ENCODE measurements around the gene C16orf86.

C16orf86 gene

GRCh38 chr16:67658849-67659674, 7.6 kb upstream of the C16orf86 start:
- peak overlapping the region; percentile 94 for H3K4me2 ChIP-seq (ENCODE audit: low read length)
- H3K27ac ChIP-seq (ENCODE audit: low read depth, low read length): peak overlapping the region; percentile 79
- H3K36me3 ChIP-seq (ENCODE audit: control insufficient read depth, low read length): peaks cover 73% of the 10 kb centered on the region
- H3K4me3 ChIP-seq (ENCODE audit: low read length): peak overlapping the region; percentile 98
- H3K79me2 ChIP-seq (ENCODE audit: control insufficient read depth, low read length): peaks cover 29% of the 10 kb centered on the region
- H3K9me2 ChIP-seq (replicated peaks; ENCODE audit: control insufficient read depth, low read length): no peaks in the 10 kb centered on the region
- peaks cover 24% of the 10 kb centered on the region for H3K4me1 ChIP-seq (ENCODE audit: control insufficient read depth, low read length)
- no peaks in the 10 kb centered on the region for H3K9me3 ChIP-seq (ENCODE audit: control insufficient read depth, insufficient read depth, low read length)
- peaks cover 4% of the 10 kb centered on the region; the same call in 1 of the 2 replicates for H4K20me1 ChIP-seq (ENCODE audit: control insufficient read depth, insufficient read depth, low read depth, low read length)
- no peaks in the 10 kb centered on the region for H3K27me3 ChIP-seq (ENCODE audit: control insufficient read depth, low read length)
- TF ChIP-seq CTCF (IDR thresholded peaks at IDR 0.05; ENCODE audit: low read depth, low read length, poor library complexity, severe bottlenecking) (no peak), EZH2phosphoT487 (IDR thresholded peaks at IDR 0.05; ENCODE audit: borderline replicate concordance, low read length) (no peak)
- peaks cover 3% of the 10 kb centered on the region; the same call in 1 of the 2 replicates for H3F3A ChIP-seq (ENCODE audit: control insufficient read depth, insufficient read depth)

- H3K4me2 ChIP-seq (ENCODE audit: low read length): peak within 1 kb of the TSS; percentile 94
- H3K27ac ChIP-seq (ENCODE audit: low read depth, low read length): peak within 1 kb of the TSS; percentile 79
- peaks cover 24% of the 10 kb centered on the region for H3K4me1 ChIP-seq (ENCODE audit: control insufficient read depth, low read length)
- peaks cover 29% of the 10 kb centered on the region for H3K79me2 ChIP-seq (ENCODE audit: control insufficient read depth, low read length)
- no peak for TF ChIP-seq EZH2phosphoT487 (IDR thresholded peaks at IDR 0.05; ENCODE audit: borderline replicate concordance, low read length)
- no peak for TF ChIP-seq CTCF (IDR thresholded peaks at IDR 0.05; ENCODE audit: low read depth, low read length, poor library complexity, severe bottlenecking)
- H3F3A ChIP-seq (ENCODE audit: control insufficient read depth, insufficient read depth): peaks cover under 1% of the 10 kb centered on the region; the same call in 1 of the 2 replicates
- peak within 1 kb of the TSS; percentile 98 for H3K4me3 ChIP-seq (ENCODE audit: low read length)
- H3K36me3 ChIP-seq (ENCODE audit: control insufficient read depth, low read length): peaks cover 66% of the 10 kb centered on the region
- no peaks in the 10 kb centered on the region for H3K27me3 ChIP-seq (ENCODE audit: control insufficient read depth, low read length)
- H3K9me2 ChIP-seq (replicated peaks; ENCODE audit: control insufficient read depth, low read length): no peaks in the 10 kb centered on the region
- no peaks in the 10 kb centered on the region for H3K9me3 ChIP-seq (ENCODE audit: control insufficient read depth, insufficient read depth, low read length)
- peaks cover 4% of the 10 kb centered on the region; the same call in 1 of the 2 replicates for H4K20me1 ChIP-seq (ENCODE audit: control insufficient read depth, insufficient read depth, low read depth, low read length)
These were observed 6.7 kb upstream of the C16orf86 start, which contains the start of gene ACD for GRCh38 chr16:67659675-67660563. TSS of gene ACD (minus strand) at chr16:67660260. CDS start at chr16:67660220, 40 bp downstream.

- Histone ChIP-seq H3K36me3 (ENCODE audit: control insufficient read depth, low read length) (peaks cover 59% of the 10 kb centered on the region), H3K79me2 (ENCODE audit: control insufficient read depth, low read length) (peaks cover 29% of the 10 kb centered on the region), H3K9me3 (ENCODE audit: control insufficient read depth, insufficient read depth, low read length) (no peaks in the 10 kb centered on the region), H3K27ac (ENCODE audit: low read depth, low read length) (peak within 1 kb of the TSS; percentile 79), H3K27me3 (ENCODE audit: control insufficient read depth, low read length) (no peaks in the 10 kb centered on the region), H3F3A (ENCODE audit: control insufficient read depth, insufficient read depth) (no peaks in the 10 kb centered on the region), H4K20me1 (ENCODE audit: control insufficient read depth, insufficient read depth, low read depth, low read length) (peaks cover 4% of the 10 kb centered on the region; the same call in 1 of the 2 replicates), H3K4me2 (ENCODE audit: low read length) (peak within 1 kb of the TSS; percentile 94), H3K4me1 (ENCODE audit: control insufficient read depth, low read length) (peaks cover 26% of the 10 kb centered on the region), H3K9me2 (replicated peaks; ENCODE audit: control insufficient read depth, low read length) (no peaks in the 10 kb centered on the region), H3K4me3 (ENCODE audit: low read length) (peak within 1 kb of the TSS; percentile 98)
- no peak for TF ChIP-seq EZH2phosphoT487 (IDR thresholded peaks at IDR 0.05; ENCODE audit: borderline replicate concordance, low read length)
- no peak for TF ChIP-seq CTCF (IDR thresholded peaks at IDR 0.05; ENCODE audit: low read depth, low read length, poor library complexity, severe bottlenecking)
These were observed 6.0 kb upstream of the C16orf86 start, which contains the start of gene PARD6A for GRCh38 chr16:67660564-67661028. TSS of gene PARD6A (plus strand) at chr16:67660960. CDS start at chr16:67661039, 79 bp downstream.

All from DOHH2 (cell line).